Esophagus muscularis mucosa (tissue), 4 donors: Measurements from ENCODE around the gene CRABP2.

ENCODE experiments used
- CTCF ChIP-seq, 3 experiments: fragments of 200-600 bp in 2 of 3; fragments of 450-650 bp in 1 of 3; sonication (generic) in 2 of 3; IDR thresholded peaks; one replicate each; pipeline ENCODE4 v1.5.1; 2017 to 2019; ENCODE audit warnings: antibody characterized with exemption in 3 of 3, mild to moderate bottlenecking in 2 of 3, moderate library complexity in 1 of 3
- EP300 ChIP-seq: sonication (generic); formaldehyde crosslinking; IDR thresholded peaks from one replicate; pipeline ENCODE4 v1.6.1; 2017; ENCODE audit warnings: antibody characterized with exemption
- POLR2A ChIP-seq: fragments of 450-650 bp; IDR thresholded peaks from one replicate; pipeline ENCODE4 v1.6.1; 2017; ENCODE audit warnings: antibody characterized with exemption, moderate library complexity, mild to moderate bottlenecking, low read depth
- POLR2AphosphoS5 ChIP-seq, 2 donors: sonication (generic); formaldehyde crosslinking; IDR thresholded peaks; one replicate each; pipeline ENCODE4 v1.6.1; 2017; ENCODE audit warnings: antibody characterized with exemption in 2 of 2

- TF ChIP-seq CTCF (IDR thresholded peaks at IDR 0.05) (no peak), POLR2A (no peak), POLR2AphosphoS5 (IDR thresholded peaks at IDR 0.05) (peak in 1 of 2 donors; percentile 24), EP300 (no peak)
Observed at GRCh38 chr1:156706657-156707416, 1.5 kb upstream of the CRABP2 start.
